RWPE1 (cell line): ENCODE results near the gene KCNH8.

ENCODE experiments used
- CTCF ChIA-PET: fragments of 350-600 bp; sonication (Branson Sonifier 250); formaldehyde crosslinking; extraction: SDS; loops from one replicate; lab custom pipeline; 2021; lab: Yijun Ruan, JAX
- POLR2A ChIA-PET: fragments of 400-600 bp; formaldehyde crosslinking; extraction: SDS; loops from one replicate; lab custom pipeline; 2020; ENCODE audit warnings: antibody characterized with exemption; ENCODE audit not compliant: low non-redundant PET; lab: Yijun Ruan, JAX
- DNase-seq: peaks from one replicate; pipeline ENCODE4 v3.0.0; 2012; ENCODE audit warnings: low spot score
- H3K27ac ChIP-seq: fragments of 450-650 bp; 2 replicates; pipeline ENCODE4 v1.5.1; 2017
- TF ChIP-seq, protein P1 (sequence below): fragments of 450-650 bp; conservative IDR thresholded peaks from 2 replicates; pipeline ENCODE4 v1.5.1; 2017; ENCODE audit warnings: low read depth, mild to moderate bottlenecking

KCNH8 gene

GRCh38 chr3:19425825-19426224, 277.5 kb downstream of the KCNH8 start:
- CTCF ChIA-PET = no interaction called here
- H3K27ac ChIP-seq = no peak overlapping the region
- DNase-seq = no peak
- TF ChIP-seq, protein P1, sequence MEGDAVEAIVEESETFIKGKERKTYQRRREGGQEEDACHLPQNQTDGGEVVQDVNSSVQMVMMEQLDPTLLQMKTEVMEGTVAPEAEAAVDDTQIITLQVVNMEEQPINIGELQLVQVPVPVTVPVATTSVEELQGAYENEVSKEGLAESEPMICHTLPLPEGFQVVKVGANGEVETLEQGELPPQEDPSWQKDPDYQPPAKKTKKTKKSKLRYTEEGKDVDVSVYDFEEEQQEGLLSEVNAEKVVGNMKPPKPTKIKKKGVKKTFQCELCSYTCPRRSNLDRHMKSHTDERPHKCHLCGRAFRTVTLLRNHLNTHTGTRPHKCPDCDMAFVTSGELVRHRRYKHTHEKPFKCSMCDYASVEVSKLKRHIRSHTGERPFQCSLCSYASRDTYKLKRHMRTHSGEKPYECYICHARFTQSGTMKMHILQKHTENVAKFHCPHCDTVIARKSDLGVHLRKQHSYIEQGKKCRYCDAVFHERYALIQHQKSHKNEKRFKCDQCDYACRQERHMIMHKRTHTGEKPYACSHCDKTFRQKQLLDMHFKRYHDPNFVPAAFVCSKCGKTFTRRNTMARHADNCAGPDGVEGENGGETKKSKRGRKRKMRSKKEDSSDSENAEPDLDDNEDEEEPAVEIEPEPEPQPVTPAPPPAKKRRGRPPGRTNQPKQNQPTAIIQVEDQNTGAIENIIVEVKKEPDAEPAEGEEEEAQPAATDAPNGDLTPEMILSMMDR = no peak
- POLR2A ChIA-PET = no interaction called here

- ChIA-PET POLR2A (no interaction called here), CTCF (no interaction called here)
- TF ChIP-seq, protein P1 = no peak
- no peak for DNase-seq
- no peak overlapping the region for H3K27ac ChIP-seq
Measured at GRCh38 chr3:19427422-19428149, 279.3 kb downstream of the KCNH8 start.

DNA sequence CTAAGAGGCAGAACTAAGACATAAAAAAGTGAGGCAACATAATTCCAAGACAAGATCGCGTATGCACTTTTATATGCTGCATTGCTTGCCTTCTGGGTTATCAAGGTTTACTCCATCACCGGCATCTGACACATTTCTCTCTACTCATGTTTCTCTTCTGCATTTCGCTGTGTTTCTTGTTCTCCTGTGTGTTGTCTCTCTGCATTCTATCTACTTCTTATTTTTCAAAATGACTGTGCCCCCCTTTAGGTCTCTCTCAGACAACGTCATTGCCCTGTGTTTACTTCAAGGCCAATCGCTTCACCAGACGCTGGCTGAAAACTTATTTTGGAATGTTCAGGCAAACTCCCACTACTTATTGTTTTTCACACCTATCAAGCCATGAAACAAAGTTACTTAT, 280.4 kb downstream of the KCNH8 start:
- DNase-seq = no peak
- ChIA-PET CTCF (no interaction called here), POLR2A (no interaction called here)
- H3K27ac ChIP-seq = no peak overlapping the region
- TF ChIP-seq, protein P1 = no peak

DNA sequence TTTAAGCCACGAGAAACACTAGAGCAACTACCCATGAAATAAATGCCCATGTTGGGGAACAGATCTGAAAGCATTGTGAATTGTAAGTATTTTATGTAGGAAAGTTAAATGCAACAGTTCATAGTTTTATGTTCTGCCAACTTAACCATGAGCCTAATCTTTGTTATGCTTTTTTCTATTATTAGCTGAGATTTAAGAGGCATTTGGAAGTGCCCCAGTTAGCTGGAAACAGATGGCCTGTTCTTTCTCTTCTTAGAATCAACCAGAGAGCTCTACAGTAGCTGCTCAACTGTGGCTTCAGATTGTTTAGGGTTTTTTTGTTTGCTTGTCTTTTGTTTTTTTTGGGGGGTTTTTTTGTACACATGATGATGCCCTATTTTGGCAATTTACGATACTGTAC, 284.4 kb downstream of the KCNH8 start:
- TF ChIP-seq, protein P1 = no peak

DNA sequence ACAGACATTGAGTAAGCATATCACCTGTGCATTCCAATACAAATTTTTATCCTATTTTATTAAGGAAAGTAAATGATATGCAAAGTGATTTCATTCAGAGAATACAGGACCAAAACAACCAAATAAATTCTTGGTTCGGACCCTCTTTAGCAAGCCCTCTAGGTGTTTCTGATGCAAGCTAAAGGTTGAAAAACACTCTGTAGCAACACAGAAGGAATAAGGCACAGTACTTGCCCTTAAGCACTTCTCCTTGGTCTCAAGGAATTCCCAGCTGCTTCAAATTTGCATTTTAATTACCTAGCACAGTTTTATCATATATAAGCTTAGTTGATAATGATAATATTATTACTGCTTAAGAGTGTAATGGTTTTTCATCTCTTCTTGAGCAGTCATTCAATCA, 288.4 kb downstream of the KCNH8 start:
- H3K27ac ChIP-seq = no peak overlapping the region
- TF ChIP-seq, protein P1 = no peak
- CTCF ChIA-PET = interaction anchor here (0.6 kb wide), 1 partner anchor 14 kb away, joined by 3 read pairs; no protein-coding TSS in a partner anchor
- DNase-seq = no peak
- POLR2A ChIA-PET = no interaction called here

More for the DNA sequence above, 284.4 kb downstream of the KCNH8 start:
- ChIA-PET POLR2A (no interaction called here), CTCF (no interaction called here)
- no peak overlapping the region for H3K27ac ChIP-seq
- no peak for DNase-seq

GRCh38 chr3:19439944-19440343, 291.6 kb downstream of the KCNH8 start:
- POLR2A ChIA-PET = no interaction called here
- no peak for DNase-seq
- H3K27ac ChIP-seq = no peak overlapping the region
- CTCF ChIA-PET = no interaction called here
- TF ChIP-seq, protein P1 = no peak
